ENCODE results near the gene LPP. TPM values are rescaled to one million over a fixed set of nuclear protein-coding genes. Genes with fewer than 3 reads are reported as not detected.

The LPP gene
- total RNA-seq, 1 donor = 77.4 TPM

GRCh38 chr3:188574885-188575284 lies 420.9 kb downstream of the LPP start:
- no peaks in the 10 kb centered on the region for H3K36me3 ChIP-seq (ENCODE audit: insufficient read depth, low read length)
- TF ChIP-seq CTCF (IDR thresholded peaks at IDR 0.05; ENCODE audit: extremely low read depth, low read depth, low read length) = no peak
- H3K4me3 ChIP-seq (ENCODE audit: insufficient read depth, low read length) = no peak overlapping the region
- H4K20me1 ChIP-seq (ENCODE audit: insufficient read depth, low read length) = no peaks in the 10 kb centered on the region
- H3K9me3 ChIP-seq (ENCODE audit: low read depth, low read length) = no peaks in the 10 kb centered on the region
- H2AFZ ChIP-seq (ENCODE audit: low read length) = no peak overlapping the region
- no peaks in the 10 kb centered on the region for H3K27me3 ChIP-seq (ENCODE audit: insufficient read depth, low read length)
- peaks cover 15% of the 10 kb centered on the region for H3K79me2 ChIP-seq (ENCODE audit: insufficient read depth, low read length)
- H3K4me2 ChIP-seq (ENCODE audit: insufficient read depth, low read length) = no peak overlapping the region
- H3K4me1 ChIP-seq (ENCODE audit: insufficient read depth, low read length) = peaks cover 21% of the 10 kb centered on the region
- H3K27ac ChIP-seq (ENCODE audit: low read depth, low read length) = no peak overlapping the region
- peak; percentile 8 for DNase-seq (ENCODE audit: insufficient read length, low spot score, missing footprints)

DNA sequence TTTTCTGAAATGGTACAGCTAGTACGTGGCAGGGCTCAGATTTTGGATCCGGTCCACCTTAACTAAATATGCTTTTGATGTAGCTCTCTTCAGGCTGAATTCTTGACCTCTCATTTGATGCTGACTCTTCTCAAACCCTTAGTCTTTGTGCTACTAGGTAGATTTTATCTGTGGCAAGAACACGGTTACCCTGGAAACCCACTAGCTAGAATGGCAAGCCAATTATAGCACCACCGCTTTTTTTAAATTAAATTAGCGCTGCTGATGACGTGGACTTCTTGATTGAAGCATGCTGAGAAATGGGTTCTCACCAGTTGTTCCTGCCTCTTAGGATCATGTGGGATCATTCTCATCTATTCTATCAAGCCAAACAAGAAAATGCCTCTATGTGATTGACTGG lies 421.5 kb downstream of the LPP start:
- Histone ChIP-seq H3K36me3 (ENCODE audit: insufficient read depth, low read length) (no peaks in the 10 kb centered on the region), H3K9me3 (ENCODE audit: low read depth, low read length) (no peaks in the 10 kb centered on the region), H3K27me3 (ENCODE audit: insufficient read depth, low read length) (no peaks in the 10 kb centered on the region), H3K79me2 (ENCODE audit: insufficient read depth, low read length) (peaks cover 14% of the 10 kb centered on the region), H2AFZ (ENCODE audit: low read length) (no peak overlapping the region), H3K27ac (ENCODE audit: low read depth, low read length) (no peak overlapping the region), H4K20me1 (ENCODE audit: insufficient read depth, low read length) (no peaks in the 10 kb centered on the region), H3K4me2 (ENCODE audit: insufficient read depth, low read length) (no peak overlapping the region), H3K4me3 (ENCODE audit: insufficient read depth, low read length) (no peak overlapping the region), H3K4me1 (ENCODE audit: insufficient read depth, low read length) (peaks cover 18% of the 10 kb centered on the region)
- no peak for DNase-seq (ENCODE audit: insufficient read length, low spot score, missing footprints)
- no peak for TF ChIP-seq CTCF (IDR thresholded peaks at IDR 0.05; ENCODE audit: extremely low read depth, low read depth, low read length)

- Histone ChIP-seq H3K36me3 (ENCODE audit: insufficient read depth, low read length) (no peaks in the 10 kb centered on the region), H3K79me2 (ENCODE audit: insufficient read depth, low read length) (peaks cover 7% of the 10 kb centered on the region), H3K4me1 (ENCODE audit: insufficient read depth, low read length) (peaks cover 18% of the 10 kb centered on the region), H3K27ac (ENCODE audit: low read depth, low read length) (peak overlapping the region; percentile 76), H3K4me2 (ENCODE audit: insufficient read depth, low read length) (no peak overlapping the region), H4K20me1 (ENCODE audit: insufficient read depth, low read length) (no peaks in the 10 kb centered on the region), H2AFZ (ENCODE audit: low read length) (no peak overlapping the region), H3K9me3 (ENCODE audit: low read depth, low read length) (no peaks in the 10 kb centered on the region), H3K27me3 (ENCODE audit: insufficient read depth, low read length) (no peaks in the 10 kb centered on the region), H3K4me3 (ENCODE audit: insufficient read depth, low read length) (no peak overlapping the region)
- no peak for DNase-seq (ENCODE audit: insufficient read length, low spot score, missing footprints)
- no peak for TF ChIP-seq CTCF (IDR thresholded peaks at IDR 0.05; ENCODE audit: extremely low read depth, low read depth, low read length)
These were observed 423.6 kb downstream of the LPP start for GRCh38 chr3:188577539-188577938.

DNA sequence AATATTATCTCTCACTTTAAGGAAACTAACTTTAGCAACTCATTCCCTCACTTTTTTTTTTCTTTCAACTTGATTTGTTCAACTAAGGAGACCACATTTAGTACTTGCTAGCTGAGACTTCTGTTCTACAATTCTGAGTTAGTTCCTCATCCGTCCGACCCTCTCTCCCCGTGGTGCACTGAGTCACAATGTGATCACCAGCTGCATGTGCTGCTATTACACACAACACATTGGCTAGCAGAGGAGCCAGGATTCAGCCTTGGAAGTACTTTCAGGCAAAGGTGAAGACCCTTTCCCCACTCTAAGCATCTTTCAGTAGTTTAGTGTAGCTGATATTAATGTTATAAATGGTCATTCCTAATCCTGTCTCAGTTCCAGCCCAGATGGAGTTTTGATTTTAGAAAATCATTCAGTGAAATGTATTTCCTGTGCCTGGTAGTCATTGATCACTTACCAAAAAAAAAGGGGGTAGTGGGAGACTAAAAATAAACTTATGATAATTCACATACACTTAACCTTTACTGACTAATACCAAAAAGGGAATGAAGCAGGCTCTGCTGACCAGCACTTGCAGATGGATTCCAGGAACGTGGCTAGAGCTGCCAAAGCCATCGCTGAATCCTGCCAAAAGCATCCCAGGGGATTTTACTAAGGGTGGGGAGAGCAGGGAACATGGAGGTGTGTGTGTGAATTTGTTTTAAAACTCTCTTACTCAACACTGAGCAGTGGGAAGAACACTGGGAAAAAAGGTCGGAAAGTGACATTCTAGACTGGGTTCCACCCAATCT lies 424.8 kb downstream of the LPP start:
- no peak overlapping the region for H3K4me3 ChIP-seq (ENCODE audit: insufficient read depth, low read length)
- peaks cover 27% of the 10 kb centered on the region for H3K4me1 ChIP-seq (ENCODE audit: insufficient read depth, low read length)
- no peak for TF ChIP-seq CTCF (IDR thresholded peaks at IDR 0.05; ENCODE audit: extremely low read depth, low read depth, low read length)
- peaks cover 11% of the 10 kb centered on the region for H3K79me2 ChIP-seq (ENCODE audit: insufficient read depth, low read length)
- peak overlapping the region; percentile 76 for H3K27ac ChIP-seq (ENCODE audit: low read depth, low read length)
- no peaks in the 10 kb centered on the region for H4K20me1 ChIP-seq (ENCODE audit: insufficient read depth, low read length)
- H3K27me3 ChIP-seq (ENCODE audit: insufficient read depth, low read length) = no peaks in the 10 kb centered on the region
- no peak overlapping the region for H2AFZ ChIP-seq (ENCODE audit: low read length)
- peak overlapping the region; percentile 38 for H3K4me2 ChIP-seq (ENCODE audit: insufficient read depth, low read length)
- no peaks in the 10 kb centered on the region for H3K36me3 ChIP-seq (ENCODE audit: insufficient read depth, low read length)
- DNase-seq (ENCODE audit: insufficient read length, low spot score, missing footprints) = peak; percentile 46
- H3K9me3 ChIP-seq (ENCODE audit: low read depth, low read length) = no peaks in the 10 kb centered on the region
